ENCODE results near the gene TDG.
"Not testable (repeated sequence)": the region's sequence is repeated elsewhere in the genome, so short reads cannot be mapped to it uniquely, and the experiment has no call there.

Gene TDG

GRCh38 chr12:104025771-104026170 lies 60.1 kb downstream of the TDG start:
- DNase-seq: no peak

- DNase-seq: no peak
These were observed 61.3 kb downstream of the TDG start for GRCh38 chr12:104026841-104027599.

GRCh38 chr12:104030596-104030995 lies 64.9 kb downstream of the TDG start:
- not testable (repeated sequence) for DNase-seq

GRCh38 chr12:104036143-104036542 lies 70.5 kb downstream of the TDG start:
- DNase-seq: not testable (repeated sequence)

All from NCI-H2029 (cell line).